ENCODE results near the gene JARID2.

DNA sequence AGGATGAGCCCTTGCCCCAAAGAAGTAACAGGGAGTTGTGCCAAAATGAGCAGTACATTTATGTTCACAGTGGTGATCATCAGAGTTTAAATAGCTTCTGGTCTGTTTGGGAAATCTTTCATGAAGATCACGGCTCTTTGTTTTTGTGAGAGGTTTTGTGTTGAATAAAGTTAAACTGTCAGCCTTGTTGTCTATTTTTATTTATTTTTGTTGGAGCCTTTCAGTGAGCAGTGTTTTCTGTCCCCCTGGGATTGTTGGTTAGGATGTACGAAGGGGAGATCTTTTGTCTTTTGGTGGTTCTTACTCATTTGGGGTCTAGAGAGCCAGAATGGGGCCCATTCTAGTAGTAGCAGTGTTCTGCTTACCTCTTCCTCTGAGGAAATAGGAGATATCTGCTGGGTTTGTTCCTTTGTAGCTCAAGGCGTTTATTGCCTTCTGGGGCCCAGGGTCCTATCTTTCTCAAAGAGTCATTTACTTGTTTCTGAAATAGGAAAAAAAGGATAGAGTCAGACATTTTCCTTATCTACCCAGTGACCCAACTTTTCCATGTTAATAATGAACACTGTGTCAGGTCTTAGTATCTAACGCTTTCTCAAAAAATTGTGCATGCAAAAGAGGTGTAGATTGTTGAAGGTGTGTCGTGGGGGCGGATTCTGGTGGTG is 157.4 kb downstream of the JARID2 start:
- TF ChIP-seq CTCF (IDR thresholded peaks at IDR 0.05) (no peak), POLR2A (IDR thresholded peaks at IDR 0.05) (no peak)

All from Peyer's patch (tissue), 4 donors.